H1 (cell line): Measurements from ENCODE around the gene UBE3A. TPM values are rescaled to one million over a fixed set of nuclear protein-coding genes. Genes with fewer than 3 reads are reported as not detected.

Experiments
- CTCF ChIA-PET: fragments of 300-600 bp; sonication (Branson Sonifier 250); formaldehyde crosslinking; loops from one replicate; lab custom pipeline; 2021; ENCODE audit not compliant: partially characterized antibody; lab: Charles Lee
- POLR2A ChIA-PET: fragments of 300-600 bp; sonication (Branson Sonifier 250); formaldehyde crosslinking; loops from one replicate; lab custom pipeline; 2021; ENCODE audit warnings: inconsistent platforms; ENCODE audit not compliant: partially characterized antibody; lab: Charles Lee
- DNase-seq, 2 experiments: peaks; one replicate each; pipeline versions ENCODE4 v3.0.0 to v3.0.0-alpha.2; 2010 to 2022; ENCODE audit warnings: low spot score in 2 of 2, low read depth in 1 of 2, mixed read lengths in 1 of 2
- FAIRE-seq: peaks from 2 replicates; lab custom pipeline; 2011; peaks lifted over from hg19 to GRCh38; lab: Jason Lieb, UNC
- H2AFZ ChIP-seq: 2 replicates; pipeline ENCODE4 v1.8.1; 2012; ENCODE audit warnings: low read length, inconsistent platforms
- H2AK5ac ChIP-seq: 2 replicates; pipeline ENCODE4 v1.6.1; 2013; ENCODE audit warnings: low read depth, low read length
- H2BK120ac ChIP-seq: replicated peaks from 2 replicates; pipeline ENCODE3; 2013; ENCODE audit warnings: low read depth, low read length, inconsistent platforms
- H2BK12ac ChIP-seq: 2 replicates; pipeline ENCODE4 v1.6.1; 2013; ENCODE audit warnings: low read depth, low read length
- H2BK15ac ChIP-seq: 2 replicates; pipeline ENCODE4 v1.6.1; 2013; ENCODE audit warnings: low read length
- H2BK20ac ChIP-seq: 2 replicates; pipeline ENCODE4 v1.6.1; 2013; ENCODE audit warnings: low read length
- H2BK5ac ChIP-seq: 2 replicates; pipeline ENCODE4 v1.6.1; 2013; ENCODE audit warnings: low read depth, low read length
- H3K14ac ChIP-seq: 2 replicates; pipeline ENCODE4 v1.6.1; 2013; ENCODE audit warnings: inconsistent platforms; ENCODE audit not compliant: insufficient read length
- H3K18ac ChIP-seq: 2 replicates; pipeline ENCODE4 v1.6.1; 2013; ENCODE audit warnings: low read length; ENCODE audit errors: extremely low read depth
- H3K23ac ChIP-seq: 2 replicates; pipeline ENCODE4 v1.6.1; 2013; ENCODE audit warnings: inconsistent platforms; ENCODE audit not compliant: insufficient read length
- H3K23me2 ChIP-seq: 2 replicates; pipeline ENCODE4 v1.6.1; 2013; ENCODE audit warnings: low read depth, low read length
- H3K27ac ChIP-seq: 2 replicates; pipeline ENCODE4 v1.6.1; 2011; ENCODE audit warnings: low read depth, low read length, inconsistent platforms
- H3K27me3 ChIP-seq, 4 experiments: replicated peaks in 1 of 4; 1 replicate in 1 of 4; 2 replicates in 3 of 4; pipeline versions ENCODE4 v1.6.1 to v1.8.1; 2011 to 2013; ENCODE audit warnings: low read length in 3 of 4, mild to moderate bottlenecking in 3 of 4, inconsistent platforms in 2 of 4, mixed read lengths in 2 of 4, moderate library complexity in 1 of 4; ENCODE audit not compliant: control insufficient read depth in 3 of 4, insufficient read depth in 3 of 4; ENCODE audit errors: extremely low read depth in 1 of 4
- H3K36me3 ChIP-seq, 4 experiments: 2 replicates each; pipeline versions ENCODE4 v1.6.1 to v1.8.1; 2011 to 2013; ENCODE audit warnings: mild to moderate bottlenecking in 4 of 4, low read length in 3 of 4, moderate library complexity in 2 of 4, control low read depth in 1 of 4, inconsistent platforms in 1 of 4; ENCODE audit not compliant: insufficient read depth in 4 of 4, control insufficient read depth in 2 of 4
- H3K4ac ChIP-seq: replicated peaks from 2 replicates; pipeline ENCODE3; 2013; ENCODE audit warnings: low read length, low read depth, mixed read lengths, inconsistent platforms; ENCODE audit not compliant: insufficient read length
- H3K4me1 ChIP-seq, 4 experiments: replicated peaks in 1 of 4; 1 replicate in 1 of 4; 2 replicates in 3 of 4; pipeline versions ENCODE4 v1.6.1 to v1.8.1; 2011 to 2013; ENCODE audit warnings: low read length in 3 of 4, inconsistent platforms in 2 of 4, mixed read lengths in 1 of 4; ENCODE audit not compliant: insufficient read depth in 4 of 4, control insufficient read depth in 3 of 4
- H3K4me2 ChIP-seq, 2 experiments: 2 replicates each; pipeline versions ENCODE4 v1.6.1 to v1.8.1; 2011 to 2013; ENCODE audit warnings: low read depth in 2 of 2, low read length in 2 of 2, control low read depth in 1 of 2, inconsistent platforms in 1 of 2, mild to moderate bottlenecking in 1 of 2; ENCODE audit not compliant: insufficient read depth in 1 of 2
- H3K4me3 ChIP-seq, 4 experiments: fragments of 200-600, 300-600 bp in 1 of 4; sonication (generic), shearing (Covaris generic), sonication (Bioruptor Twin) in 1 of 4; 2 replicates each; pipeline versions ENCODE4 v1.5.1 to v1.8.1; 2011 to 2016; ENCODE audit warnings: low read length in 4 of 4, low read depth in 3 of 4, control low read depth in 2 of 4, inconsistent platforms in 2 of 4, mild to moderate bottlenecking in 2 of 4, mixed read lengths in 1 of 4, moderate library complexity in 1 of 4; ENCODE audit not compliant: insufficient read depth in 2 of 4; ENCODE audit errors: extremely low read depth in 1 of 4
- H3K56ac ChIP-seq: replicated peaks from 2 replicates; pipeline ENCODE3; 2013; ENCODE audit warnings: low read depth, mild to moderate bottlenecking, mixed read lengths, low read length, inconsistent platforms; ENCODE audit not compliant: insufficient read length
- H3K79me1 ChIP-seq: 2 replicates; pipeline ENCODE4 v1.6.1; 2013; ENCODE audit warnings: low read depth, low read length, control low read depth
- H3K79me2 ChIP-seq, 2 experiments: 2 replicates each; pipeline versions ENCODE4 v1.6.1 to v1.8.1; 2012 to 2013; ENCODE audit warnings: low read length in 2 of 2, mild to moderate bottlenecking in 2 of 2, inconsistent platforms in 1 of 2; ENCODE audit not compliant: insufficient read depth in 2 of 2, control insufficient read depth in 1 of 2
- H3K9ac ChIP-seq, 4 experiments: replicated peaks in 1 of 4; 1 replicate in 1 of 4; 2 replicates in 3 of 4; pipeline versions ENCODE4 v1.6.1 to v1.8.1; 2011 to 2013; ENCODE audit warnings: low read depth in 3 of 4, low read length in 3 of 4, control low read depth in 2 of 4, mild to moderate bottlenecking in 2 of 4, moderate library complexity in 2 of 4, inconsistent platforms in 1 of 4; ENCODE audit errors: extremely low read depth in 1 of 4
- H3K9me3 ChIP-seq, 2 experiments: 2 replicates each; pipeline versions ENCODE4 v1.6.1 to v1.8.1; 2012 to 2013; ENCODE audit warnings: mild to moderate bottlenecking in 2 of 2, moderate library complexity in 2 of 2, control low read depth in 1 of 2, inconsistent platforms in 1 of 2, low read depth in 1 of 2, low read length in 1 of 2, mixed read lengths in 1 of 2; ENCODE audit not compliant: insufficient read depth in 2 of 2
- H4K20me1 ChIP-seq, 2 experiments: replicated peaks in 1 of 2; 2 replicates each; pipeline versions ENCODE3 to v1.8.1; 2011 to 2013; ENCODE audit warnings: inconsistent platforms in 2 of 2, low read length in 2 of 2, mild to moderate bottlenecking in 1 of 2; ENCODE audit not compliant: insufficient read depth in 2 of 2, control insufficient read depth in 1 of 2
- H4K5ac ChIP-seq: 2 replicates; pipeline ENCODE4 v1.6.1; 2013; ENCODE audit warnings: low read length, low read depth, mixed read lengths, inconsistent platforms; ENCODE audit not compliant: insufficient read length
- H4K8ac ChIP-seq: 2 replicates; pipeline ENCODE4 v1.8.0; 2013; ENCODE audit warnings: mild to moderate bottlenecking, moderate library complexity, low read length, inconsistent platforms; ENCODE audit not compliant: insufficient read depth; ENCODE audit errors: extremely low read depth
- H4K91ac ChIP-seq: replicated peaks from 2 replicates; pipeline ENCODE3; 2013; ENCODE audit warnings: low read length, mixed read lengths, inconsistent platforms; ENCODE audit not compliant: insufficient read length
- CBX5 ChIP-seq: fragments of 300-800, 300-1000 bp; sonication (generic); IDR thresholded peaks from 2 replicates; pipeline ENCODE4 v1.7.1; 2016; ENCODE audit warnings: antibody characterized with exemption, low read length, low read depth
- FOSL1 ChIP-seq: IDR thresholded peaks from 2 replicates; pipeline ENCODE4 v1.6.1; 2011; ENCODE audit warnings: mild to moderate bottlenecking, low read depth, low read length, moderate library complexity; ENCODE audit not compliant: insufficient read depth
- KDM4A ChIP-seq: IDR thresholded peaks from one replicate; pipeline ENCODE4 v1.7.1; 2012; ENCODE audit warnings: low read depth, mild to moderate bottlenecking, moderate library complexity, low read length, inconsistent platforms; ENCODE audit not compliant: severe bottlenecking
- NANOG ChIP-seq: IDR thresholded peaks from 2 replicates; pipeline ENCODE4 v1.6.1; 2011; ENCODE audit warnings: low read length, low read depth, mild to moderate bottlenecking, inconsistent platforms; ENCODE audit not compliant: insufficient read depth, poor library complexity, severe bottlenecking
- RFX5 ChIP-seq: IDR thresholded peaks from 2 replicates; pipeline ENCODE4 v1.6.1; 2011; ENCODE audit warnings: low read depth, low read length, improper control_type of control experiment, borderline replicate concordance
- SP2 ChIP-seq: IDR thresholded peaks from 2 replicates; pipeline ENCODE4 v1.6.1; 2012; ENCODE audit warnings: mild to moderate bottlenecking, low read length, inconsistent platforms
- SRF ChIP-seq: IDR thresholded peaks from 2 replicates; pipeline ENCODE4 v1.6.1; 2011; ENCODE audit warnings: mild to moderate bottlenecking, low read depth, low read length, moderate library complexity
- TCF12 ChIP-seq: IDR thresholded peaks from 2 replicates; pipeline ENCODE4 v1.6.1; 2011; ENCODE audit warnings: low read depth, mild to moderate bottlenecking, low read length
- WGBS, 2 experiments: shearing (Covaris generic) in 1 of 2; methylation state at CpG; one replicate each; pipeline versions ENCODE4 v1.1.6 to v1.1.7; 2013 to 2015; ENCODE audit warnings: low lambda C conversion rate in 2 of 2, mixed read lengths in 2 of 2, inconsistent platforms in 1 of 2, low coverage in 1 of 2, missing lambda C conversion rate in 1 of 2; ENCODE audit not compliant: insufficient replicate concordance in 2 of 2, insufficient coverage in 1 of 2, insufficient read length in 1 of 2; ENCODE audit errors: extremely low coverage in 1 of 2, missing lambda C conversion rate in 1 of 2; 5-methylcytosine and 5-hydroxymethylcytosine counted together
- polyA plus RNA-seq, 7 experiments: library from polyadenylated mRNA; depleted of rRNA in 3 of 7; stranded (reverse) in 5 of 7; unstranded in 2 of 7; fragments of >200 nt in 5 of 7; fragments of 200-250 nt in 2 of 7; gene quantifications; 1 replicate in 5 of 7; 2 replicates in 1 of 7; 4 replicates in 1 of 7; pipeline versions ENCODE4 v1.2.1 to v1.2.3, GENCODE V29; 2011 to 2013; ENCODE audit warnings: missing spikeins in 2 of 7, mixed read lengths in 2 of 7
- total RNA-seq: library from RNA; stranded (reverse); fragmentation: NEBNext Ultra II Directional; extraction: Animal tissue kit (Norgen Biotek cat#: 25700); gene quantifications from 2 replicates; pipeline ENCODE4 v1.2.1, GENCODE V29; 2021
- TF ChIP-seq, protein P1 (sequence below): IDR thresholded peaks from 2 replicates; pipeline ENCODE4 v1.6.1; 2012; ENCODE audit warnings: inconsistent platforms
- TF ChIP-seq, protein P2 (sequence below), 3 experiments: IDR thresholded peaks; 1 replicate in 2 of 3; 2 replicates in 1 of 3; pipeline versions ENCODE4 v1.5.1 to v1.6.1; 2011; ENCODE audit warnings: low read length in 3 of 3, mild to moderate bottlenecking in 3 of 3, inconsistent platforms in 2 of 3, low read depth in 1 of 3, moderate library complexity in 1 of 3; ENCODE audit not compliant: insufficient read depth in 1 of 3; ENCODE audit errors: control extremely low read depth in 1 of 3

The UBE3A gene
- total and polyA plus RNA-seq, 2 of the 8 experiments (the other 6 are each of a cell fraction or from before 2014, with no cell fraction given): 13.8 to 110 TPM

DNA sequence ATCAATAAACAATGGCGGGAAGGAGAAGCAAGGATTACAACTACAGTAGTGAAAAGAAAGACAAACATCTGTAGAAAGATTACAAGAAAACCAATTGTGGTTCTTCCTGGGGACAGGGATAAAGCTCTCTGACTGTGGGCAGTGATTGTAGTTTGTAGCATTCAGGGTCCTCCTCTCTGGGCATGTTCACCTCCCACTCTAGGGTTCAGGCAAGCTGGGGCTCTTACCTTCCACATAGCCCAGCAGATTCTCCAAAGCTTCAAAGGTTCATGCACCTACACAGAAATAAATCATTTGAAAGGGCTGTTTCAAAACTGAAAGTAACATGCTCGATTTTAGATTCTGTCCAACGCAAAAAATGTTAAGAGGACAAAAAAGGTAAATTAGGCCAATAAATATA lies 17.4 kb upstream of the UBE3A start:
- peaks cover 4 to 6% of the 10 kb centered on the region in 2 experiments; a peak in 2 of 4 replicates for H3K9me3 ChIP-seq
- no peak overlapping the region for H3K56ac ChIP-seq
- no peak overlapping the region for H2BK12ac ChIP-seq
- H3K79me1 ChIP-seq: no peaks in the 10 kb centered on the region
- H2BK20ac ChIP-seq: no peak overlapping the region
- H3K27ac ChIP-seq: no peak overlapping the region
- H4K5ac ChIP-seq: no peak overlapping the region
- H3K4me3 ChIP-seq: no peak overlapping the region
- no peak overlapping the region for H3K4ac ChIP-seq
- CTCF ChIA-PET: interaction anchor here (0.7 kb wide), 1 partner anchor 53 kb away, joined by 5 read pairs; no protein-coding TSS in a partner anchor
- H3K14ac ChIP-seq: no peak overlapping the region
- no peak overlapping the region for H3K23ac ChIP-seq
- no peaks in the 10 kb centered on the region for H3K36me3 ChIP-seq
- H2BK15ac ChIP-seq: no peak overlapping the region
- no peak overlapping the region for H2AFZ ChIP-seq
- no peak overlapping the region for H2AK5ac ChIP-seq
- H3K4me1 ChIP-seq: no peaks in the 10 kb centered on the region
- H4K8ac ChIP-seq: no peak overlapping the region
- DNase-seq (no peak), FAIRE-seq (no peak)
- peaks cover 0 to 1% (median 0%) of the 10 kb centered on the region in 4 experiments; a peak in 1 of 7 replicates for H3K27me3 ChIP-seq
- no peak overlapping the region for H3K9ac ChIP-seq
- no peaks in the 10 kb centered on the region for H3K79me2 ChIP-seq
- 88% methylated on average over 3 of the region's 3 CpGs; no CpG with 5 or more reads in 1 of the 2 experiments for WGBS, 2 experiments
- H3K23me2 ChIP-seq: no peaks in the 10 kb centered on the region
- no peaks in the 10 kb centered on the region for H4K20me1 ChIP-seq
- no peak overlapping the region for H2BK120ac ChIP-seq
- no peak overlapping the region for H3K18ac ChIP-seq
- no peak overlapping the region for H3K4me2 ChIP-seq
- H4K91ac ChIP-seq: no peak overlapping the region
- no peak overlapping the region for H2BK5ac ChIP-seq
- POLR2A ChIA-PET: interaction anchor here (0.8 to 1.4 kb wide), 2 partner anchors 14 to 18 kb away, joined by 3 to 4 read pairs; no protein-coding TSS in a partner anchor
- TF ChIP-seq RFX5: no peak
- no peak for TF ChIP-seq NANOG
- TF ChIP-seq, protein P1, sequence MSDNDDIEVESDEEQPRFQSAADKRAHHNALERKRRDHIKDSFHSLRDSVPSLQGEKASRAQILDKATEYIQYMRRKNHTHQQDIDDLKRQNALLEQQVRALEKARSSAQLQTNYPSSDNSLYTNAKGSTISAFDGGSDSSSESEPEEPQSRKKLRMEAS: no peak
- TF ChIP-seq SP2: no peak
- TF ChIP-seq CBX5: no peak
- TF ChIP-seq, protein P2, sequence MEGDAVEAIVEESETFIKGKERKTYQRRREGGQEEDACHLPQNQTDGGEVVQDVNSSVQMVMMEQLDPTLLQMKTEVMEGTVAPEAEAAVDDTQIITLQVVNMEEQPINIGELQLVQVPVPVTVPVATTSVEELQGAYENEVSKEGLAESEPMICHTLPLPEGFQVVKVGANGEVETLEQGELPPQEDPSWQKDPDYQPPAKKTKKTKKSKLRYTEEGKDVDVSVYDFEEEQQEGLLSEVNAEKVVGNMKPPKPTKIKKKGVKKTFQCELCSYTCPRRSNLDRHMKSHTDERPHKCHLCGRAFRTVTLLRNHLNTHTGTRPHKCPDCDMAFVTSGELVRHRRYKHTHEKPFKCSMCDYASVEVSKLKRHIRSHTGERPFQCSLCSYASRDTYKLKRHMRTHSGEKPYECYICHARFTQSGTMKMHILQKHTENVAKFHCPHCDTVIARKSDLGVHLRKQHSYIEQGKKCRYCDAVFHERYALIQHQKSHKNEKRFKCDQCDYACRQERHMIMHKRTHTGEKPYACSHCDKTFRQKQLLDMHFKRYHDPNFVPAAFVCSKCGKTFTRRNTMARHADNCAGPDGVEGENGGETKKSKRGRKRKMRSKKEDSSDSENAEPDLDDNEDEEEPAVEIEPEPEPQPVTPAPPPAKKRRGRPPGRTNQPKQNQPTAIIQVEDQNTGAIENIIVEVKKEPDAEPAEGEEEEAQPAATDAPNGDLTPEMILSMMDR (IDR thresholded peaks at IDR 0.05; ENCODE audit: control extremely low read depth in 1 of 3, insufficient read depth in 1 of 3, low read depth in 1 of 3, low read length in 3 of 3): no peak
- no peak for TF ChIP-seq FOSL1
- TF ChIP-seq SRF: no peak
- TF ChIP-seq TCF12: no peak
- TF ChIP-seq KDM4A: no peak
